ENCODE data around the gene UBE3B. TPM values are rescaled to one million over a fixed set of nuclear protein-coding genes. Genes with fewer than 3 reads are reported as not detected.

UBE3B gene
- total RNA-seq, 1 experiment from 2014 or later = 48.6 TPM

DNA sequence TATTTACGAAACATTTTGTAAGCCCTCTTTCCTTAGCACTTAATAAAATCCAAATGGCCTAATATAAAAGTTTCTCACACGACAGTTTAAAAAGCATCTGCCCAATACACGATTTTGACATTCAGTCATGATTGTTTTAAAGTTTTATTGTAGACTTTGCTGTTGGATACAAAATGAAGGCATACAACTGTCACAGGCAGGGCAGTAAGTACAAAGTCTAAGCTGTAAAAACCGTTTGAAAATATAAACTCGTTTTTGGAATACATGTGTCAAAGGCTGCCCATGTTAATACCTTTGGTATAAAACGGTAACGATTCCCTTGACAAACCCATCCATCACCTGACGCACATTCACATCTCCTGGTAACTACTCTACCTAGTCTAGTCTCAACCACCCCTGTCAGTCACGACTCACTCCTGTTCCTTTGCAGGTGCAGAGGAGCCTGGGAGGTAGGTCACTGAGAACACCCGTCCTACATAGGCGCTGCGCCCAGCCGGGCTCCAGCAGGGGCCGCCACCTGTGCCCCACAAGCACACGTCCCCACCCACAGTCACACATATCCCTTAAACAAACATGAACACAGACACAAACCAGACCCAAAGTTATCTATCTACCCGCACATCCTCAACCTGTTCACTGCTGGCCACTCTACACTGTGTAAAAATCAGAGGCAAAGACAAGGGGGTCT, 27.4 kb upstream of the UBE3B start:
- Mint-ChIP-seq H3K4me3 (ENCODE audit: low read depth, unreplicated experiment) (no peak overlapping the region), H3K36me3 (ENCODE audit: insufficient read depth, unreplicated experiment) (peaks cover 14% of the 10 kb centered on the region), H3K27ac (ENCODE audit: unreplicated experiment) (no peak overlapping the region), H3K4me1 (ENCODE audit: low read depth, unreplicated experiment) (no peaks in the 10 kb centered on the region), H3K9me3 (ENCODE audit: low read depth, unreplicated experiment) (no peaks in the 10 kb centered on the region), H3K27me3 (ENCODE audit: unreplicated experiment) (no peaks in the 10 kb centered on the region)
- no peak for DNase-seq
- TF ChIP-seq, protein P1, sequence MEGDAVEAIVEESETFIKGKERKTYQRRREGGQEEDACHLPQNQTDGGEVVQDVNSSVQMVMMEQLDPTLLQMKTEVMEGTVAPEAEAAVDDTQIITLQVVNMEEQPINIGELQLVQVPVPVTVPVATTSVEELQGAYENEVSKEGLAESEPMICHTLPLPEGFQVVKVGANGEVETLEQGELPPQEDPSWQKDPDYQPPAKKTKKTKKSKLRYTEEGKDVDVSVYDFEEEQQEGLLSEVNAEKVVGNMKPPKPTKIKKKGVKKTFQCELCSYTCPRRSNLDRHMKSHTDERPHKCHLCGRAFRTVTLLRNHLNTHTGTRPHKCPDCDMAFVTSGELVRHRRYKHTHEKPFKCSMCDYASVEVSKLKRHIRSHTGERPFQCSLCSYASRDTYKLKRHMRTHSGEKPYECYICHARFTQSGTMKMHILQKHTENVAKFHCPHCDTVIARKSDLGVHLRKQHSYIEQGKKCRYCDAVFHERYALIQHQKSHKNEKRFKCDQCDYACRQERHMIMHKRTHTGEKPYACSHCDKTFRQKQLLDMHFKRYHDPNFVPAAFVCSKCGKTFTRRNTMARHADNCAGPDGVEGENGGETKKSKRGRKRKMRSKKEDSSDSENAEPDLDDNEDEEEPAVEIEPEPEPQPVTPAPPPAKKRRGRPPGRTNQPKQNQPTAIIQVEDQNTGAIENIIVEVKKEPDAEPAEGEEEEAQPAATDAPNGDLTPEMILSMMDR (IDR thresholded peaks at IDR 0.05; ENCODE audit: unreplicated experiment) = no peak
- intact Hi-C loops (cut with micrococcal nuclease; ENCODE audit: unreplicated experiment) = no loop called here
- BruUV-seq (replicated peaks) = TSS peak; percentile 19
- CTCF ChIA-PET = no interaction called here

DNA sequence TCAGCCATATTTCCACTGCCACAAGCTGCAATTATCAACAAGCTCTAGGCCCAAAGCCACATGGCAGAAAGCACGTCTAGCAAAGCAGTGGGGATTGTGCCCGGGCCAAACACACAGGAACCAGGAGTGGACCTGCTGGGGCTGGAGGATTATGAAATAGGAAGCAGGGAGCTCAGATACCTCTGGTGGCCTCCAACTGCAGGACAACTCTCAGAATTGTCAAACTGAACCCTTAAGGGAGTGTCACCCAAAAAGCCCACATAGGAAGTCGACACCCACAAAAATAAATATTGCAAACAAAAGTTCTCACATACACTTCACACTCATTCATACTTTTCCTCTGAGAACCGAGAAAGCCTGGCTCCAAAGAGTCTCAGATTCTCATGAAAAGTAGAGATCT, 26.5 kb upstream of the UBE3B start:
- no peak overlapping the region for H3K27ac Mint-ChIP-seq (ENCODE audit: unreplicated experiment)
- CTCF ChIA-PET = interaction anchor here (0.6 kb wide), 1 partner anchor 22 kb away, joined by 4 read pairs; no protein-coding TSS in a partner anchor
- H3K9me3 Mint-ChIP-seq (ENCODE audit: low read depth, unreplicated experiment) = no peaks in the 10 kb centered on the region
- no peak overlapping the region for H3K4me3 Mint-ChIP-seq (ENCODE audit: low read depth, unreplicated experiment)
- BruUV-seq (replicated peaks) = no TSS peak
- H3K27me3 Mint-ChIP-seq (ENCODE audit: unreplicated experiment) = no peaks in the 10 kb centered on the region
- peaks cover 21% of the 10 kb centered on the region for H3K36me3 Mint-ChIP-seq (ENCODE audit: insufficient read depth, unreplicated experiment)
- intact Hi-C loops (cut with micrococcal nuclease; ENCODE audit: unreplicated experiment) = no loop called here
- TF ChIP-seq, protein P1 (IDR thresholded peaks at IDR 0.05; ENCODE audit: unreplicated experiment) = no peak
- no peak for DNase-seq
- no peaks in the 10 kb centered on the region for H3K4me1 Mint-ChIP-seq (ENCODE audit: low read depth, unreplicated experiment)

DNA sequence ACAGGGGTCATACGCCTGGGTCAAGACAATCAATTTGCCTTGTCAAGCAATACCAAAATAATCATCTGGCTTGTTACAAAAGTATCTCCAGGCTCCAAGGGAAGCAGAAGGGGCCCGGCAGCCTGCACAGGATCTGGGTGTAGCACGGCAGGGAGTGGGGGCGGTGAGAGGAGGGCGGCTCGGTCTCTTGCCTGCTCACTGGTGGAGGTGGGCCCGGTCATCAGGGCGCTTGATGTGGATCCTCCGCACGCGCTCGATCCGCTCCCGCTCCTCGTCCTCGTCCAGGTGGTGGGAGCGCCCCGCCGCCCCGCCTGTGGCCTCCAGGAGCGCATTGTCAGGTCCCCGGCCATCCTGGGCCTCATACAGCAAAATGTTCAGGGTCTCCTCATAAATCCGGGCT, 26.0 kb upstream of the UBE3B start:
- TF ChIP-seq, protein P1 (IDR thresholded peaks at IDR 0.05; ENCODE audit: unreplicated experiment) = no peak
- intact Hi-C loops (cut with micrococcal nuclease; ENCODE audit: unreplicated experiment) = no loop called here
- no peak for DNase-seq
- H3K36me3 Mint-ChIP-seq (ENCODE audit: insufficient read depth, unreplicated experiment) = peaks cover 23% of the 10 kb centered on the region
- CTCF ChIA-PET = interaction anchor here (0.6 kb wide), 1 partner anchor 22 kb away, joined by 4 read pairs; no protein-coding TSS in a partner anchor
- H3K27me3 Mint-ChIP-seq (ENCODE audit: unreplicated experiment) = no peaks in the 10 kb centered on the region
- H3K4me1 Mint-ChIP-seq (ENCODE audit: low read depth, unreplicated experiment) = no peaks in the 10 kb centered on the region
- no peak overlapping the region for H3K27ac Mint-ChIP-seq (ENCODE audit: unreplicated experiment)
- no peak overlapping the region for H3K4me3 Mint-ChIP-seq (ENCODE audit: low read depth, unreplicated experiment)
- BruUV-seq (replicated peaks) = no TSS peak
- no peaks in the 10 kb centered on the region for H3K9me3 Mint-ChIP-seq (ENCODE audit: low read depth, unreplicated experiment)

DNA sequence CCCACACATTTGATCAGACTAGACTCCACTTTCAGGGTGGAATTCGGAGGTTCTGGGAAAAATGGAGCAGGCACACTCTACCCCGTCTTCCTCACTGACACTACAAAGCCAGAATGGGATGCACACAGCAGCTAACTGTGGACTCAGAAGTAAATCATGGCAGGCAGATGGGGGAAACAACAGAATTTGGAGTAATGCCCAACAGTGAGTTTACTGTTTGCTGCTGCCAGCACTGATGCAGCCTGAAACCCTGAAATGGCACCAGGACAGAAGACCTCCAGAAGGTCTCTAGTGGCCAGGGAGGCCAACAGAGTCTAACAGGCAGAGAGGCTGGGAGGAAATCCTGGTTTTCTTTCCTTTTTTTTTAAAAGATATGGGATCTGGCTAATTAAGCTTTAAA, 24.9 kb upstream of the UBE3B start:
- no TSS peak for BruUV-seq (replicated peaks)
- Mint-ChIP-seq H3K27ac (ENCODE audit: unreplicated experiment) (no peak overlapping the region), H3K9me3 (ENCODE audit: low read depth, unreplicated experiment) (no peaks in the 10 kb centered on the region), H3K36me3 (ENCODE audit: insufficient read depth, unreplicated experiment) (peaks cover 32% of the 10 kb centered on the region), H3K4me3 (ENCODE audit: low read depth, unreplicated experiment) (no peak overlapping the region), H3K4me1 (ENCODE audit: low read depth, unreplicated experiment) (no peaks in the 10 kb centered on the region), H3K27me3 (ENCODE audit: unreplicated experiment) (no peaks in the 10 kb centered on the region)
- intact Hi-C loops (cut with micrococcal nuclease; ENCODE audit: unreplicated experiment) = no loop called here
- DNase-seq = no peak
- TF ChIP-seq, protein P1 (IDR thresholded peaks at IDR 0.05; ENCODE audit: unreplicated experiment) = no peak
- CTCF ChIA-PET = interaction anchor here (0.6 kb wide), 1 partner anchor 9 kb away, joined by 3 read pairs; no protein-coding TSS in a partner anchor

Data from Calu3 (cell line).